Progenitor cell of endocrine pancreas (in vitro differentiated cells): Measurements from ENCODE around the gene NRP1. TPM values are rescaled to one million over a fixed set of nuclear protein-coding genes. Genes with fewer than 3 reads are reported as not detected.

Experiments used
- DNase-seq: peaks from one replicate; pipeline ENCODE4 v3.0.0; 2021; ENCODE audit warnings: low spot score; ENCODE audit not compliant: unreplicated experiment
- H3K27ac Mint-ChIP-seq: 2 replicates; pipeline ENCODE4 v1.8.0; 2021; ENCODE audit warnings: mild to moderate bottlenecking, moderate library complexity, mixed read lengths
- H3K27me3 Mint-ChIP-seq: 2 replicates; pipeline ENCODE4 v1.8.0; 2021; ENCODE audit warnings: mixed read lengths
- H3K36me3 Mint-ChIP-seq: 2 replicates; pipeline ENCODE4 v1.8.0; 2022; ENCODE audit warnings: mixed read lengths; ENCODE audit not compliant: insufficient read depth
- H3K4me1 Mint-ChIP-seq: 2 replicates; pipeline ENCODE4 v1.8.0; 2021; ENCODE audit warnings: low read depth, mixed read lengths
- H3K4me3 Mint-ChIP-seq: 2 replicates; pipeline ENCODE4 v1.8.0; 2021; ENCODE audit warnings: low read depth, mild to moderate bottlenecking, moderate library complexity, mixed read lengths
- H3K9me3 Mint-ChIP-seq: 2 replicates; pipeline ENCODE4 v1.8.0; 2021; ENCODE audit warnings: low read depth, mixed read lengths
- total RNA-seq: library from RNA; stranded (reverse); gene quantifications from 2 replicates; pipeline ENCODE4 v1.2.1, GENCODE V29; 2021
- TF ChIP-seq, protein P1 (sequence below): fragments of 200-600 bp; sonication (generic); IDR thresholded peaks from one replicate; pipeline ENCODE4 v1.5.0; 2021; ENCODE audit warnings: antibody characterized with exemption, mild to moderate bottlenecking; ENCODE audit not compliant: unreplicated experiment

Gene NRP1
- total RNA-seq, 1 donor from 2014 or later, result 33.4 TPM

- no peaks in the 10 kb centered on the region for H3K9me3 Mint-ChIP-seq
- TF ChIP-seq, protein P1, sequence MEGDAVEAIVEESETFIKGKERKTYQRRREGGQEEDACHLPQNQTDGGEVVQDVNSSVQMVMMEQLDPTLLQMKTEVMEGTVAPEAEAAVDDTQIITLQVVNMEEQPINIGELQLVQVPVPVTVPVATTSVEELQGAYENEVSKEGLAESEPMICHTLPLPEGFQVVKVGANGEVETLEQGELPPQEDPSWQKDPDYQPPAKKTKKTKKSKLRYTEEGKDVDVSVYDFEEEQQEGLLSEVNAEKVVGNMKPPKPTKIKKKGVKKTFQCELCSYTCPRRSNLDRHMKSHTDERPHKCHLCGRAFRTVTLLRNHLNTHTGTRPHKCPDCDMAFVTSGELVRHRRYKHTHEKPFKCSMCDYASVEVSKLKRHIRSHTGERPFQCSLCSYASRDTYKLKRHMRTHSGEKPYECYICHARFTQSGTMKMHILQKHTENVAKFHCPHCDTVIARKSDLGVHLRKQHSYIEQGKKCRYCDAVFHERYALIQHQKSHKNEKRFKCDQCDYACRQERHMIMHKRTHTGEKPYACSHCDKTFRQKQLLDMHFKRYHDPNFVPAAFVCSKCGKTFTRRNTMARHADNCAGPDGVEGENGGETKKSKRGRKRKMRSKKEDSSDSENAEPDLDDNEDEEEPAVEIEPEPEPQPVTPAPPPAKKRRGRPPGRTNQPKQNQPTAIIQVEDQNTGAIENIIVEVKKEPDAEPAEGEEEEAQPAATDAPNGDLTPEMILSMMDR, result no peak
- no peak overlapping the region for H3K4me3 Mint-ChIP-seq
- H3K27me3 Mint-ChIP-seq, result no peaks in the 10 kb centered on the region
- peaks cover 42% of the 10 kb centered on the region for H3K4me1 Mint-ChIP-seq
- H3K36me3 Mint-ChIP-seq, result peaks cover 10% of the 10 kb centered on the region
- DNase-seq, result no peak
- H3K27ac Mint-ChIP-seq, result no peak overlapping the region
Observed at GRCh38 chr10:33233221-33233620, 101.2 kb downstream of the NRP1 start.

DNA sequence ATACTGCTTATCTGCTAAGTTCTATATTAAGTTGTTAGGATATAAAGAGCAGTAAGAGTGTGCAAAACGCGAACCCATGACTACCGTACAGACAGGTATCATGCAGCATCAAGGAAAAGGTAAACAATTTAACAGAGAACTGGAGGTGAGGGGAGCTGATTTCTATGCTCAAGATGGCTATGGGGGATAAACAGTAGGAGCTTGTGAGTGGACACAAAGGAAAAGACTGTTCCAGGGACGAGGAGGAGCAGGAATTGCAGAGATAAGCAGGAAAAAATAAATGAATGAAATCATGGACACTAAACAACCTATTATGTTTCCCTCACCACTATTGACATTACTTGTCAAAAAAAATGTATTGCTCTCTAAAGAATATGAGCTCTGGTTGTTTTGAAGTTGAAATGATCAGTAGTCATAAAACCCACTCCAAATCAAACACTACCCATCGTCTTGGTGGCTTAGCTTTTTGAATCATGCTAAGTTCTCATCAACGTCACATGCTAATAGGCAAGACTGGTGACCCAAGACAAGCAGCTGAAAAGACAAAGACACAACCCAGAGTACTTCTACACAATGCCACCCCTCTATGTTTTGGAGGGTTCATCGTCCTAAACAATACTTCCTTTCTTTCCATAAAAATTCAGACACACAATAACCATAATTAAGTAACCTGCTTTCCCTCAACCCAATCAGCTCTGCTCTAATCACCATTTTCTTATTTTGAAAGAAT is 102.7 kb downstream of the NRP1 start:
- H3K27ac Mint-ChIP-seq, result no peak overlapping the region
- peaks cover 31% of the 10 kb centered on the region for H3K4me1 Mint-ChIP-seq
- H3K27me3 Mint-ChIP-seq, result no peaks in the 10 kb centered on the region
- DNase-seq, result no peak
- no peaks in the 10 kb centered on the region for H3K9me3 Mint-ChIP-seq
- peaks cover 7% of the 10 kb centered on the region for H3K36me3 Mint-ChIP-seq
- H3K4me3 Mint-ChIP-seq, result no peak overlapping the region
- TF ChIP-seq, protein P1, result no peak

DNA sequence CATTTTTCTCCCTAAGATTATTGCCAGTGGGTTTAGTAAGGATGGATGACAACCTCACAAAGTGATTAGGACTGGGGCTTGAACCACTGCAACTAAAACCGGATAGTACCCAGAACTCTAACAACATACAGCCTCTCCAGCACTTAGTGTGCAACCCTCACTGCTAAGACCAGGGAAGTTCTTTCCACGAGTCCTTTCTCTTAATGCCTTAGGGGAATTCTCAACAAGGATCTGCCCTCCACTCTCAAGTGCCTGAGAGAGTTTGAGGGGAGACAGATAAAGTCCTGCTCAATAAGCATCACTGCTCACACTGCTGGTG is 104.6 kb downstream of the NRP1 start:
- H3K36me3 Mint-ChIP-seq, result peaks cover 17% of the 10 kb centered on the region
- DNase-seq, result no peak
- no peak overlapping the region for H3K4me3 Mint-ChIP-seq
- TF ChIP-seq, protein P1, result no peak
- no peak overlapping the region for H3K27ac Mint-ChIP-seq
- no peaks in the 10 kb centered on the region for H3K27me3 Mint-ChIP-seq
- H3K9me3 Mint-ChIP-seq, result no peaks in the 10 kb centered on the region
- peaks cover 24% of the 10 kb centered on the region for H3K4me1 Mint-ChIP-seq

DNA sequence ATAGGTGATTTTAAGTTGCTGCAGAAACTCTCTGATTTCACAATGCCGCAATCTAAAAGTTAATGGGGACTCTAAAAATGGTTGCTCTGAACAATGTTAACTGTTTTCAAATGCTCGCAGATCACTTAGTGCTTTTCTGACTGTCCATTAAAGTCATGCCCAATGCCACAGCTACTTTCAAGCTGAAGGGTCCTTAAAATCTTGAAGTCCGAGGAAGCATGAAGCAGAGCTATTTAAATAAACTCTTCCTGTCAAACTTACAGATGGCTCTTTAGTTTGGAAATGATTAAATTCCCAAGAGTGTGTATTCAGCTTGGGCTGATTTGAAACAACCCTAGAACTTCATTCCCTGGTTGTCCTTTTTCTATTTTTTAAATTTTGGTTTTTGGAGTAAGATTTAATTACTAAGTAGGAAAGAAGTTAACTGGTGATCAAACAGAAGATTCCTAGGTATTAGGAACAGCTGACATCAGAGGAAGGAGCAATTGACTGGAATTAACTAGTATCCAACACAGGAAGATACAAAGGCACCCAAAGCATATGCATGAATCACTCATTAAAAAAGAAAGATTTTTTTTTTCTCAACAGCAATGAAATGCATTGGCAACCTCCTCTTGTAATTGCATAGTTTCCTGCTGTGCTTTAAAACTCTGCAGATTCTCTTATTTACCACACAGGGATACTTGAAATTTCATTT is 105.1 kb downstream of the NRP1 start:
- H3K4me1 Mint-ChIP-seq, result peaks cover 23% of the 10 kb centered on the region
- H3K27me3 Mint-ChIP-seq, result no peaks in the 10 kb centered on the region
- H3K27ac Mint-ChIP-seq, result no peak overlapping the region
- peaks cover 21% of the 10 kb centered on the region for H3K36me3 Mint-ChIP-seq
- TF ChIP-seq, protein P1, result no peak
- no peaks in the 10 kb centered on the region for H3K9me3 Mint-ChIP-seq
- DNase-seq, result no peak
- H3K4me3 Mint-ChIP-seq, result no peak overlapping the region

GRCh38 chr10:33228426-33228825 is 106.0 kb downstream of the NRP1 start:
- H3K27me3 Mint-ChIP-seq, result no peaks in the 10 kb centered on the region
- H3K4me1 Mint-ChIP-seq, result peaks cover 26% of the 10 kb centered on the region

More at GRCh38 chr10:33228426-33228825, 106.0 kb downstream of the NRP1 start:
- H3K4me3 Mint-ChIP-seq, result no peak overlapping the region
- TF ChIP-seq, protein P1, result no peak
- H3K9me3 Mint-ChIP-seq, result no peaks in the 10 kb centered on the region
- H3K27ac Mint-ChIP-seq, result no peak overlapping the region
- no peak for DNase-seq
- peaks cover 25% of the 10 kb centered on the region for H3K36me3 Mint-ChIP-seq
